CD14-positive monocyte (primary cell): ENCODE data around the gene TOR1B. TPM values are rescaled to one million over a fixed set of nuclear protein-coding genes. Genes with fewer than 3 reads are reported as not detected.
A peak's percentile ranks its signal among the peaks of the same experiment; 100 is the strongest.

Source experiments
- DNase-seq, 3 donors: peaks; one replicate each; pipeline ENCODE4 v3.0.0-alpha.2; 2011 to 2022
- H2AFZ ChIP-seq: 2 replicates; pipeline ENCODE4 v1.6.0; 2012; ENCODE audit warnings: mild to moderate bottlenecking, low read depth, low read length, inconsistent platforms; ENCODE audit not compliant: insufficient read depth, poor library complexity, severe bottlenecking
- H3K27ac ChIP-seq, 2 donors: 1 replicate in 1 of 2; 2 replicates in 1 of 2; pipeline ENCODE4 v1.5.1; 2012 to 2013; ENCODE audit warnings: low read length in 2 of 2, control low read depth in 1 of 2, inconsistent platforms in 1 of 2, low read depth in 1 of 2, mild to moderate bottlenecking in 1 of 2
- H3K27me3 ChIP-seq, 2 donors: one replicate each; pipeline versions ENCODE4 v1.6.0 to v1.6.1; 2011 to 2013; ENCODE audit warnings: low read length in 2 of 2; ENCODE audit not compliant: control insufficient read depth in 2 of 2, insufficient read depth in 2 of 2
- H3K36me3 ChIP-seq, 2 donors: replicated peaks in 1 of 2; 1 replicate in 1 of 2; 2 replicates in 1 of 2; pipeline versions ENCODE4 v1.5.1 to v1.6.1; 2012 to 2013; ENCODE audit warnings: low read length in 2 of 2, control low read depth in 1 of 2, inconsistent platforms in 1 of 2, mild to moderate bottlenecking in 1 of 2; ENCODE audit not compliant: insufficient read depth in 2 of 2, control insufficient read depth in 1 of 2
- H3K4me1 ChIP-seq, 2 donors: 1 replicate in 1 of 2; 2 replicates in 1 of 2; pipeline versions ENCODE4 v1.5.1 to v1.6.1; 2012 to 2013; ENCODE audit warnings: low read length in 2 of 2, control low read depth in 1 of 2, inconsistent platforms in 1 of 2, mild to moderate bottlenecking in 1 of 2, moderate library complexity in 1 of 2; ENCODE audit not compliant: insufficient read depth in 2 of 2, control insufficient read depth in 1 of 2
- H3K4me2 ChIP-seq: replicated peaks from 2 replicates; pipeline ENCODE3; 2012; ENCODE audit warnings: low read length, moderate library complexity, mild to moderate bottlenecking; ENCODE audit not compliant: poor library complexity, severe bottlenecking; ENCODE audit errors: extremely low read depth
- H3K4me3 ChIP-seq, 3 experiments: fragments of 200-600 bp in 1 of 3; sonication (generic) in 1 of 3; replicated peaks in 1 of 3; 1 replicate in 2 of 3; 2 replicates in 1 of 3; pipeline ENCODE4 v1.5.1; 2011 to 2013; ENCODE audit warnings: low read length in 3 of 3, mild to moderate bottlenecking in 3 of 3, control low read depth in 2 of 3, low read depth in 2 of 3, inconsistent platforms in 1 of 3, moderate library complexity in 1 of 3
- H3K79me2 ChIP-seq: 2 replicates; pipeline ENCODE4 v1.6.0; 2012; ENCODE audit warnings: mild to moderate bottlenecking, control low read depth, inconsistent platforms, low read length, moderate library complexity; ENCODE audit not compliant: insufficient read depth
- H3K9ac ChIP-seq: 2 replicates; pipeline ENCODE4 v1.6.0; 2017; ENCODE audit warnings: low read length, mild to moderate bottlenecking; ENCODE audit not compliant: insufficient read depth, poor library complexity, severe bottlenecking
- H3K9me3 ChIP-seq, 2 donors: replicated peaks in 1 of 2; 1 replicate in 1 of 2; 2 replicates in 1 of 2; pipeline versions ENCODE4 v1.5.1 to v1.6.1; 2012 to 2013; ENCODE audit warnings: low read length in 2 of 2, control low read depth in 1 of 2; ENCODE audit not compliant: control insufficient read depth in 1 of 2, insufficient read depth in 1 of 2
- H4K20me1 ChIP-seq: 2 replicates; pipeline ENCODE4 v1.6.0; 2012; ENCODE audit warnings: mild to moderate bottlenecking, low read length, control low read depth, moderate library complexity; ENCODE audit not compliant: insufficient read depth
- H3K27ac Mint-ChIP-seq, 7 donors: one replicate each; pipeline ENCODE4 v1.8.0; 2020; ENCODE audit warnings: mild to moderate bottlenecking in 7 of 7, mixed read lengths in 7 of 7, moderate library complexity in 6 of 7, inconsistent platforms in 2 of 7
- H3K27me3 Mint-ChIP-seq, 3 donors: one replicate each; pipeline ENCODE4 v1.8.0; 2021 to 2022; ENCODE audit warnings: low read depth in 3 of 3, mild to moderate bottlenecking in 3 of 3, mixed read lengths in 3 of 3, moderate library complexity in 3 of 3, inconsistent platforms in 1 of 3
- H3K36me3 Mint-ChIP-seq, 2 donors: one replicate each; pipeline ENCODE4 v1.8.0; 2020; ENCODE audit warnings: mixed read lengths in 2 of 2, inconsistent platforms in 1 of 2, mild to moderate bottlenecking in 1 of 2
- H3K4me1 Mint-ChIP-seq: one replicate; pipeline ENCODE4 v1.8.0; 2020; ENCODE audit warnings: mild to moderate bottlenecking, mixed read lengths
- H3K4me3 Mint-ChIP-seq, 2 donors: one replicate each; pipeline ENCODE4 v1.8.0; 2020; ENCODE audit warnings: mild to moderate bottlenecking in 2 of 2, mixed read lengths in 2 of 2, moderate library complexity in 1 of 2
- H3K9me3 Mint-ChIP-seq, 7 donors: one replicate each; pipeline ENCODE4 v1.8.0; 2020 to 2022; ENCODE audit warnings: mixed read lengths in 7 of 7, mild to moderate bottlenecking in 6 of 7, moderate library complexity in 6 of 7, inconsistent platforms in 2 of 7
- CTCF ChIP-seq: fragments of 200-600 bp; IDR thresholded peaks from one replicate; pipeline ENCODE4 v1.8.0; 2022; ENCODE audit warnings: antibody characterized with exemption, mild to moderate bottlenecking
- WGBS: methylation state at CpG from one replicate; pipeline ENCODE4 v1.1.5; 2013; ENCODE audit warnings: missing lambda C conversion rate; ENCODE audit not compliant: insufficient coverage; 5-methylcytosine and 5-hydroxymethylcytosine counted together
- intact Hi-C, 2 donors: fragments of 100-400 bp; cut with micrococcal nuclease; formaldehyde crosslinking; loops; one replicate each; pipeline versions ENCODE4 v1.15.0 to v1.15.1; 2023
- polyA plus RNA-seq, 3 donors: library from polyadenylated mRNA; depleted of rRNA in 1 of 3; unstranded in 2 of 3; stranded (reverse) in 1 of 3; fragments of 300-500 nt in 2 of 3; fragments of >200 nt in 1 of 3; fragmentation: Illumina TruSeq in 2 of 3; gene quantifications; 1 replicate in 2 of 3; 2 replicates in 1 of 3; pipeline ENCODE4 v1.2.3, GENCODE V29; 2012 to 2021

The TOR1B gene
- polyA plus RNA-seq, 3 donors: 15.8 to 22.5 (median 18.0) TPM

DNA sequence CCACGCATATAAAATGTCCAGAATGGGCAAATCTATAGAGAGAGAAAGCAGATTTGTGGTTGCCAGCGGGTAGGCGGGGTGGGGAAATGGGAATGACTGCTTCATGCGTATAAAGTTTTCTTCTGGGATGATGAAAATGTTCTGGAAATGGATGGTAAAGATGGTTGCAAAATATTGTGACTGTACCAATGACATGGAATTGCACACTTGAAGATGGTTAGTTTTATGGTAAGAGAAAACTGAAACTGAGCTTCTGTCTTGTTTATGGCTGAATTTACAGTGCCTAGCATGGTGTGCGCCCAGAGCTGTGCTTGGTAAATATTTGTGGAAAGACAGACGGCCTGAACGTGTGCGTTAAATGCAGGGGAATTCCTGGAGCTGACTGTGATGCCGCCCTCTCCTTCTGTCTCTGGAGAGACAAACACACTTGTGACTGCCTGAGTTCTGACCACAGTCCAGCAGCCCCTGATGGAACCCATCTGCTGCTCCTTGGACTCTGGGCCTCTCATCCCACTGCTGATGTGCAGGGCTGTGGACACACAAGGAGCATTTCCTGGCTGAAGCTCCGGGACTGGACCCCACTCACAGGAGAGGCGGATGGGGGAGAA lies 41.6 kb upstream of the TOR1B start:
- H3K36me3 ChIP-seq: no peaks in the 10 kb centered on the region
- WGBS: 93% methylated on average over 9 of the region's 11 CpGs
- H3K9me3 ChIP-seq: no peaks in the 10 kb centered on the region
- no peaks in the 10 kb centered on the region for H3K79me2 ChIP-seq
- Mint-ChIP-seq H3K36me3 (peaks cover 0 to 10% of the 10 kb centered on the region in 2 donors), H3K9me3 (peaks cover 0 to 4% (median 2%) of the 10 kb centered on the region in 7 donors), H3K4me3 (peak overlapping the region; percentile 24 to 62), H3K4me1 (peaks cover 60% of the 10 kb centered on the region), H3K27me3 (peaks cover 1 to 19% (median 3%) of the 10 kb centered on the region in 3 donors), H3K27ac (peak overlapping the region; percentile 96 to 99 (median 98))
- no peak for TF ChIP-seq CTCF
- peak overlapping the region in 1 of 2 donors; percentile 85 for H3K27ac ChIP-seq
- H3K4me2 ChIP-seq: no peak overlapping the region
- peaks cover 41 to 61% of the 10 kb centered on the region in 2 donors for H3K4me1 ChIP-seq
- H3K9ac ChIP-seq: no peak overlapping the region
- no peaks in the 10 kb centered on the region for H4K20me1 ChIP-seq
- H3K4me3 ChIP-seq: no peak overlapping the region
- no peak for DNase-seq
- no peaks in the 10 kb centered on the region for H3K27me3 ChIP-seq
- no peak overlapping the region for H2AFZ ChIP-seq
- intact Hi-C loops: no loop called here

DNA sequence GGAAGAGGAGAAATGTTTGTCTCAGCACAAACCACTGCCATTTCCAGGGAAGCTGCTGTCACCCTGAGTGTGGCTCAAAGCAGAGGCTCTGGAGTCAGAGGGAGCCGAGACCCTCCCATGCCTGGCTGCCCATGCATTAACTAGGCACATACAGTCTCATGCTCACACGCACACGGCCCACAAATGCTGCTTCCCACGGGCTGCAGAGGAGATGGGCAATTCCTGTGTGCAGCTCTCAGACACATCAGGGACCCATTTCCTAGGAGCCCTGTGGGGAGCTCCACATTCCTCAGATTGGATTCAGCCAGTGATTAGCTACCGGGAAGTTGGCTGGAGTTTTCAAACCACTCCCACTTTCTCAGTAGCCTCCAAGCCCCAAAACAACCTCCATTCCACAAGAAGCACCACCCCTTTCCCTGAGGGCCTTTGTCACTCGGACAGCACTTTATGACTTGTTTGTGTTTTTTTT lies 41.0 kb upstream of the TOR1B start:
- H3K36me3 Mint-ChIP-seq: peaks cover 0 to 10% of the 10 kb centered on the region in 2 donors
- peak in 1 of 3 donors; percentile 46 for DNase-seq

More for the DNA sequence above, 41.0 kb upstream of the TOR1B start:
- peaks cover 36 to 55% of the 10 kb centered on the region in 2 donors for H3K4me1 ChIP-seq
- H3K4me3 Mint-ChIP-seq: peak overlapping the region; percentile 46 to 48
- peak overlapping the region; percentile 71 to 85 for H3K27ac ChIP-seq
- peaks cover 1 to 19% (median 3%) of the 10 kb centered on the region in 3 donors for H3K27me3 Mint-ChIP-seq
- intact Hi-C loops: loop anchor here (1.0 to 2.0 kb wide), 3 partner anchors 11 to 15 kb away; no protein-coding TSS in a partner anchor
- TF ChIP-seq CTCF: no peak
- peak overlapping the region; percentile 96 to 99 (median 98) for H3K27ac Mint-ChIP-seq
- no peaks in the 10 kb centered on the region for H3K79me2 ChIP-seq
- 75% methylated on average over 5 of the region's 6 CpGs for WGBS
- peaks cover 0 to 4% (median 2%) of the 10 kb centered on the region in 7 donors for H3K9me3 Mint-ChIP-seq
- H3K4me3 ChIP-seq: peak overlapping the region in 1 of 3 experiments; percentile 3
- no peaks in the 10 kb centered on the region for H4K20me1 ChIP-seq
- H2AFZ ChIP-seq: no peak overlapping the region
- H3K27me3 ChIP-seq: no peaks in the 10 kb centered on the region
- no peaks in the 10 kb centered on the region for H3K36me3 ChIP-seq
- no peak overlapping the region for H3K9ac ChIP-seq
- H3K9me3 ChIP-seq: no peaks in the 10 kb centered on the region
- peaks cover 55% of the 10 kb centered on the region for H3K4me1 Mint-ChIP-seq
- peak overlapping the region; percentile 9 for H3K4me2 ChIP-seq
